HS-27A (cell line): Measurements from ENCODE around the gene CDKL4.
"Not testable (repeated sequence)": the region's sequence is repeated elsewhere in the genome, so short reads cannot be mapped to it uniquely, and the experiment has no call there.

Source experiments
- DNase-seq: peaks from one replicate; pipeline ENCODE4 v3.0.0-alpha.2; 2012; ENCODE audit warnings: low read depth, missing footprints

Gene CDKL4

GRCh38 chr2:39243469-39244123, at the start of gene CDKL4:
CDKL4 (minus strand) TSS chr2:39243970.
- no peak for DNase-seq

GRCh38 chr2:39290433-39290832, 46.7 kb upstream of the CDKL4 start:
- DNase-seq, result no peak

- no peak for DNase-seq
These were observed 45.8 kb upstream of the CDKL4 start for GRCh38 chr2:39289609-39290008.

- DNase-seq, result no peak
These were observed 39.8 kb upstream of the CDKL4 start for GRCh38 chr2:39283561-39283960.

- DNase-seq, result no peak
These were observed 37.6 kb upstream of the CDKL4 start for GRCh38 chr2:39281391-39281790.

- no peak for DNase-seq
These were observed 31.2 kb upstream of the CDKL4 start for GRCh38 chr2:39275016-39275415.

- no peak for DNase-seq
These were observed 26.2 kb upstream of the CDKL4 start for GRCh38 chr2:39269941-39270340.

- DNase-seq, result no peak
These were observed 23.2 kb upstream of the CDKL4 start for GRCh38 chr2:39266916-39267434.

- DNase-seq, result no peak
These were observed 22.5 kb upstream of the CDKL4 start for GRCh38 chr2:39266139-39266805.

- DNase-seq, result no peak
These were observed 21.5 kb upstream of the CDKL4 start for GRCh38 chr2:39265315-39265714.

GRCh38 chr2:39264733-39265132, 21.0 kb upstream of the CDKL4 start:
- DNase-seq, result no peak

GRCh38 chr2:39260087-39260486, 16.3 kb upstream of the CDKL4 start:
- DNase-seq, result no peak

- no peak for DNase-seq
These were observed 12.3 kb upstream of the CDKL4 start for GRCh38 chr2:39256040-39256439.

GRCh38 chr2:39252888-39253518, 9.2 kb upstream of the CDKL4 start:
- no peak for DNase-seq

GRCh38 chr2:39247512-39248043, 3.8 kb upstream of the CDKL4 start:
- no peak for DNase-seq

- no peak for DNase-seq
These were observed 2.7 kb upstream of the CDKL4 start for GRCh38 chr2:39246382-39246980.

- not testable (repeated sequence) for DNase-seq
These were observed 1.3 kb upstream of the CDKL4 start for GRCh38 chr2:39244963-39245625.

GRCh38 chr2:39244241-39244862, 582 bp upstream of the CDKL4 start:
- DNase-seq, result not testable (repeated sequence)

- DNase-seq, result no peak
These were observed 2.2 kb downstream of the CDKL4 start for GRCh38 chr2:39241588-39241987.

- no peak for DNase-seq
These were observed 3.0 kb downstream of the CDKL4 start for GRCh38 chr2:39240758-39241157.

- DNase-seq, result no peak
These were observed 9.0 kb downstream of the CDKL4 start for GRCh38 chr2:39234754-39235153.
